Adrenal gland (tissue), 12 donors: Measurements from ENCODE around the gene HERC6. TPM values are rescaled to one million over a fixed set of nuclear protein-coding genes. Genes with fewer than 3 reads are reported as not detected.

Experiments
- DNase-seq, 7 donors: peaks; one replicate each; pipeline ENCODE4 v3.0.0-alpha.2; 2019 to 2020
- H3K27ac ChIP-seq, 5 donors: fragments of 200-600 bp; sonication (generic) in 4 of 5; 1 replicate in 3 of 5; 2 replicates in 2 of 5; pipeline versions ENCODE4 v1.5.1 to v1.8.0; 2016 to 2020; ENCODE audit warnings: mild to moderate bottlenecking in 1 of 5
- H3K27me3 ChIP-seq: fragments of 200-600 bp; 2 replicates; pipeline ENCODE4 v1.8.0; 2021
- H3K36me3 ChIP-seq, 2 donors: fragments of 200-600 bp; replicated peaks in 1 of 2; 1 replicate in 1 of 2; 2 replicates in 1 of 2; pipeline versions ENCODE4 v1.5.1 to v1.8.0; 2018 to 2022
- H3K4me1 ChIP-seq, 2 donors: fragments of 200-600 bp; replicated peaks in 1 of 2; 1 replicate in 1 of 2; 2 replicates in 1 of 2; pipeline versions ENCODE4 v1.5.1 to v1.8.0; 2018 to 2021
- H3K4me3 ChIP-seq, 4 donors: fragments of 200-600 bp; sonication (generic) in 3 of 4; one replicate each; pipeline ENCODE4 v1.5.1; 2016 to 2018
- H3K9me3 ChIP-seq, 3 donors: fragments of 200-600 bp; sonication (generic) in 1 of 3; replicated peaks in 1 of 3; 1 replicate in 2 of 3; 2 replicates in 1 of 3; pipeline versions ENCODE4 v1.5.1 to v1.8.0; 2016 to 2021
- POLR2A ChIP-seq, 2 donors: fragments of 450-650 bp; IDR thresholded peaks; one replicate each; pipeline ENCODE4 v1.6.1; 2017; ENCODE audit warnings: antibody characterized with exemption in 2 of 2, mild to moderate bottlenecking in 2 of 2, moderate library complexity in 1 of 2
- WGBS, 4 donors: extraction: QIAGEN DNeasy Blood & Tissue Kit in 2 of 4; methylation state at CpG; one replicate each; pipeline versions ENCODE4 v1.1.5 to v1.1.7; 2013 to 2017; 5-methylcytosine and 5-hydroxymethylcytosine counted together
- intact Hi-C, 2 donors: fragments of 100-400 bp; cut with DNase I; formaldehyde crosslinking; loops; one replicate each; pipeline versions ENCODE4 v1.14.1 to v1.15.0; 2022 to 2023
- polyA plus RNA-seq, 3 donors: library from polyadenylated mRNA; stranded (reverse); fragments of 200-250 nt in 2 of 3; fragments of 350-450 nt in 1 of 3; fragmentation: Illumina TruSeq in 1 of 3; extraction: RNeasy Lipid Tissue Mini Kit (QIAGEN cat#74804) in 1 of 3; gene quantifications; one replicate each; pipeline ENCODE4 v1.2.3, GENCODE V29; 2013 to 2014
- total RNA-seq, 9 donors: library from RNA; depleted of rRNA in 4 of 9; stranded (reverse); fragments of >200 nt in 4 of 9; fragments of 120-200 nt in 1 of 9; fragmentation: NEBNext Ultra II Directional in 1 of 9; extraction: Animal tissue kit (Norgen Biotek cat#: 25700) in 1 of 9; gene quantifications; one replicate each; pipeline versions ENCODE4 v1.1.0 to v1.2.4, GENCODE V29; 2013 to 2023
- TF ChIP-seq, protein P1 (sequence below), 6 experiments: fragments of 450-650 bp in 4 of 6; fragments of 200-600 bp in 2 of 6; sonication (generic) in 1 of 6; IDR thresholded peaks; 1 replicate in 5 of 6; 2 replicates in 1 of 6; pipeline versions ENCODE4 v1.5.1 to v1.8.0; 2016 to 2021; ENCODE audit warnings: antibody characterized with exemption in 6 of 6, mild to moderate bottlenecking in 2 of 6, moderate library complexity in 1 of 6
- donor health status: healthy with polysubstance abuse.
- donor health status: Bipolar disorder and iron deficiency.
- donor health status: DM: yes; HTN: yes; CAD: no.
- donor health status: DM: no; HTN: no; CAD: no.
- donor health status: DM: no; HTN: no; CAD: no.
- donor health status: DM: yes; HTN: yes; CAD: no.

The HERC6 gene
- total and polyA plus RNA-seq, 12 donors: 3.8 to 15.9 (median 11.9) TPM

GRCh38 chr4:88439161-88439760 is 60.6 kb downstream of the HERC6 start:
- intact Hi-C loops: no loop called here
- Histone ChIP-seq H3K27me3 (no peaks in the 10 kb centered on the region), H3K9me3 (no peaks in the 10 kb centered on the region), H3K36me3 (no peaks in the 10 kb centered on the region), H3K27ac (peak overlapping the region in 1 of 5 donors; percentile 51), H3K4me3 (no peak overlapping the region), H3K4me1 (no peaks in the 10 kb centered on the region)
- WGBS, 4 donors: 92 to 97% (median 96%) methylated on average over 3 of the region's 3 CpGs
- DNase-seq: peak in 1 of 7 donors; percentile 17
- TF ChIP-seq, protein P1, sequence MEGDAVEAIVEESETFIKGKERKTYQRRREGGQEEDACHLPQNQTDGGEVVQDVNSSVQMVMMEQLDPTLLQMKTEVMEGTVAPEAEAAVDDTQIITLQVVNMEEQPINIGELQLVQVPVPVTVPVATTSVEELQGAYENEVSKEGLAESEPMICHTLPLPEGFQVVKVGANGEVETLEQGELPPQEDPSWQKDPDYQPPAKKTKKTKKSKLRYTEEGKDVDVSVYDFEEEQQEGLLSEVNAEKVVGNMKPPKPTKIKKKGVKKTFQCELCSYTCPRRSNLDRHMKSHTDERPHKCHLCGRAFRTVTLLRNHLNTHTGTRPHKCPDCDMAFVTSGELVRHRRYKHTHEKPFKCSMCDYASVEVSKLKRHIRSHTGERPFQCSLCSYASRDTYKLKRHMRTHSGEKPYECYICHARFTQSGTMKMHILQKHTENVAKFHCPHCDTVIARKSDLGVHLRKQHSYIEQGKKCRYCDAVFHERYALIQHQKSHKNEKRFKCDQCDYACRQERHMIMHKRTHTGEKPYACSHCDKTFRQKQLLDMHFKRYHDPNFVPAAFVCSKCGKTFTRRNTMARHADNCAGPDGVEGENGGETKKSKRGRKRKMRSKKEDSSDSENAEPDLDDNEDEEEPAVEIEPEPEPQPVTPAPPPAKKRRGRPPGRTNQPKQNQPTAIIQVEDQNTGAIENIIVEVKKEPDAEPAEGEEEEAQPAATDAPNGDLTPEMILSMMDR (IDR thresholded peaks at IDR 0.05): no peak
- no peak for TF ChIP-seq POLR2A (IDR thresholded peaks at IDR 0.05)

DNA sequence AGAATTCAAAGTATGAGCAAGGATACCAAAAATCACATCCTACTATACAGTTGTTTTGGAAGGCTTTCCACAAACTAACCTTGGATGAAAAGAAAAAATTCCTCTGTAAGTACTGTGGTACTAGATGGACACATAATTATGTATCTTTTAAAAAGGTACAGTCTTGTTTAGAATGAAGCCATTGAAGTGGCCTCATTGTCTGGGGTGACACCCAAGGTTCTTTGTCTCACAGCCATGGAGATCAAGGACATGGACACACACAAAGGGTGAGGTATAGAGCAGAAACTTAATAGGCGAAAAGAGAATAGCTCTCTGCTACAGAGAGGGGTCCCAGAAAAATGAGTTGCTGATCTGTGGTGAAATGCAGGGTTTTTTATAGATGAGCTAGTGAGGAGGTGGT is 61.5 kb downstream of the HERC6 start:
- H3K4me1 ChIP-seq: no peaks in the 10 kb centered on the region
- intact Hi-C loops: no loop called here
- no peaks in the 10 kb centered on the region for H3K36me3 ChIP-seq
- H3K27me3 ChIP-seq: no peaks in the 10 kb centered on the region
- no peak overlapping the region for H3K4me3 ChIP-seq
- H3K27ac ChIP-seq: no peak overlapping the region
- no peak for DNase-seq
- H3K9me3 ChIP-seq: no peaks in the 10 kb centered on the region
- no peak for TF ChIP-seq POLR2A (IDR thresholded peaks at IDR 0.05)
- TF ChIP-seq, protein P1 (IDR thresholded peaks at IDR 0.05): no peak
- 90 to 100% (median 94%) methylated on average over 1 of the region's 1 CpG for WGBS, 4 donors

GRCh38 chr4:88441696-88442095 is 63.0 kb downstream of the HERC6 start:
- Histone ChIP-seq H3K9me3 (no peaks in the 10 kb centered on the region), H3K4me3 (no peak overlapping the region), H3K27me3 (no peaks in the 10 kb centered on the region), H3K4me1 (no peaks in the 10 kb centered on the region), H3K27ac (no peak overlapping the region), H3K36me3 (no peaks in the 10 kb centered on the region)
- TF ChIP-seq, protein P1 (IDR thresholded peaks at IDR 0.05): no peak
- no peak for TF ChIP-seq POLR2A (IDR thresholded peaks at IDR 0.05)
- no peak for DNase-seq
- intact Hi-C loops: no loop called here

GRCh38 chr4:88442689-88443191 is 64.1 kb downstream of the HERC6 start:
- no peaks in the 10 kb centered on the region for H3K27me3 ChIP-seq
- H3K36me3 ChIP-seq: no peaks in the 10 kb centered on the region
- TF ChIP-seq POLR2A (IDR thresholded peaks at IDR 0.05): no peak
- TF ChIP-seq, protein P1 (IDR thresholded peaks at IDR 0.05): no peak
- H3K27ac ChIP-seq: no peak overlapping the region
- H3K4me3 ChIP-seq: no peak overlapping the region
- 96 to 100% (median 100%) methylated on average over 1 of the region's 1 CpG for WGBS, 4 donors
- no peak for DNase-seq
- no peaks in the 10 kb centered on the region for H3K9me3 ChIP-seq
- intact Hi-C loops: no loop called here
- H3K4me1 ChIP-seq: no peaks in the 10 kb centered on the region
